Lower lobe of right lung (tissue), 2 donors: ENCODE results near the gene XRCC5. TPM values are rescaled to one million over a fixed set of nuclear protein-coding genes. Genes with fewer than 3 reads are reported as not detected.

ENCODE experiments used
- ATAC-seq, 2 donors: fragments of 200-7000 bp; cut with Tn5 transposase; one replicate each; pipeline ENCODE4 v1.9.1; 2020 to 2022; ENCODE audit warnings: mild to moderate bottlenecking in 2 of 2, moderate library complexity in 2 of 2
- DNase-seq: peaks from one replicate; pipeline ENCODE4 v3.0.0-alpha.2; 2020
- H3K27ac ChIP-seq: fragments of 200-600 bp; one replicate; pipeline ENCODE4 v1.8.0; 2022
- H3K27me3 ChIP-seq: fragments of 200-600 bp; one replicate; pipeline ENCODE4 v1.8.0; 2022; ENCODE audit warnings: low read depth
- H3K36me3 ChIP-seq: fragments of 200-600 bp; one replicate; pipeline ENCODE4 v1.8.0; 2022; ENCODE audit warnings: mild to moderate bottlenecking
- H3K4me1 ChIP-seq: fragments of 200-600 bp; one replicate; pipeline ENCODE4 v1.8.0; 2022
- H3K4me3 ChIP-seq: fragments of 200-600 bp; one replicate; pipeline ENCODE4 v1.8.0; 2022; ENCODE audit warnings: mild to moderate bottlenecking
- H3K9me3 ChIP-seq: fragments of 200-600 bp; one replicate; pipeline ENCODE4 v1.8.0; 2022
- intact Hi-C: fragments of 100-400 bp; cut with DNase I; formaldehyde crosslinking; loops from one replicate; pipeline ENCODE4 v1.11.0; 2022
- total RNA-seq: library from RNA; stranded (reverse); fragmentation: NEBNext Ultra II Directional; extraction: Animal tissue kit (Norgen Biotek cat#: 25700); gene quantifications from one replicate; pipeline ENCODE4 v1.2.1, GENCODE V29; 2021
- TF ChIP-seq, protein P1 (sequence below): fragments of 200-600 bp; IDR thresholded peaks from one replicate; pipeline ENCODE4 v1.8.0; 2022; ENCODE audit warnings: antibody characterized with exemption, mild to moderate bottlenecking
- donor health status: DM: no; HTN: yes; CAD: no; lungs with severe emphysema.

The XRCC5 gene
- total RNA-seq, 1 donor from 2014 or later: 155 TPM

DNA sequence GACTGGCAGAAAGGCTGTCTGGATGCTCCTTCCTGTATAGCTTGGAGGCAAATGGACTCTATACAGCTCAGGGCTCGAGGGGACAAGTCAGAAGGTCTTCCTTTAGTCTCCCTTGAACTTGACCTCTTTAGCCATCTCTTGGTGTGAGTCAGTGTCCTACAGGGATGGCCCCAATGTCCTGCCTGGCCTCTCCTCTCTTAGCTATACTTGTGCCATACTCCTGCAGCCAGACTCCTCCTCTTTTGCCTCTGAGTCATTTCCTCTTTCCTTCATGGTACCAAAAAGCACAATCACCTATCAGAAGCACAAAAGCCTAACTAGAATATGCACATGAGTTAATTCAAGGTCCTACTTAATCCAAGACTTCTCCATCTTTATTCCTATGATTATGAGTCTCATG is 112.7 kb downstream of the XRCC5 start:
- peaks cover 4% of the 10 kb centered on the region for H3K4me1 ChIP-seq
- no peak overlapping the region for H3K4me3 ChIP-seq
- ATAC-seq (no peak), DNase-seq (no peak)
- no peaks in the 10 kb centered on the region for H3K27me3 ChIP-seq
- no peaks in the 10 kb centered on the region for H3K36me3 ChIP-seq
- intact Hi-C loops: no loop called here
- TF ChIP-seq, protein P1, sequence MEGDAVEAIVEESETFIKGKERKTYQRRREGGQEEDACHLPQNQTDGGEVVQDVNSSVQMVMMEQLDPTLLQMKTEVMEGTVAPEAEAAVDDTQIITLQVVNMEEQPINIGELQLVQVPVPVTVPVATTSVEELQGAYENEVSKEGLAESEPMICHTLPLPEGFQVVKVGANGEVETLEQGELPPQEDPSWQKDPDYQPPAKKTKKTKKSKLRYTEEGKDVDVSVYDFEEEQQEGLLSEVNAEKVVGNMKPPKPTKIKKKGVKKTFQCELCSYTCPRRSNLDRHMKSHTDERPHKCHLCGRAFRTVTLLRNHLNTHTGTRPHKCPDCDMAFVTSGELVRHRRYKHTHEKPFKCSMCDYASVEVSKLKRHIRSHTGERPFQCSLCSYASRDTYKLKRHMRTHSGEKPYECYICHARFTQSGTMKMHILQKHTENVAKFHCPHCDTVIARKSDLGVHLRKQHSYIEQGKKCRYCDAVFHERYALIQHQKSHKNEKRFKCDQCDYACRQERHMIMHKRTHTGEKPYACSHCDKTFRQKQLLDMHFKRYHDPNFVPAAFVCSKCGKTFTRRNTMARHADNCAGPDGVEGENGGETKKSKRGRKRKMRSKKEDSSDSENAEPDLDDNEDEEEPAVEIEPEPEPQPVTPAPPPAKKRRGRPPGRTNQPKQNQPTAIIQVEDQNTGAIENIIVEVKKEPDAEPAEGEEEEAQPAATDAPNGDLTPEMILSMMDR: no peak
- H3K9me3 ChIP-seq: no peaks in the 10 kb centered on the region
- H3K27ac ChIP-seq: no peak overlapping the region

DNA sequence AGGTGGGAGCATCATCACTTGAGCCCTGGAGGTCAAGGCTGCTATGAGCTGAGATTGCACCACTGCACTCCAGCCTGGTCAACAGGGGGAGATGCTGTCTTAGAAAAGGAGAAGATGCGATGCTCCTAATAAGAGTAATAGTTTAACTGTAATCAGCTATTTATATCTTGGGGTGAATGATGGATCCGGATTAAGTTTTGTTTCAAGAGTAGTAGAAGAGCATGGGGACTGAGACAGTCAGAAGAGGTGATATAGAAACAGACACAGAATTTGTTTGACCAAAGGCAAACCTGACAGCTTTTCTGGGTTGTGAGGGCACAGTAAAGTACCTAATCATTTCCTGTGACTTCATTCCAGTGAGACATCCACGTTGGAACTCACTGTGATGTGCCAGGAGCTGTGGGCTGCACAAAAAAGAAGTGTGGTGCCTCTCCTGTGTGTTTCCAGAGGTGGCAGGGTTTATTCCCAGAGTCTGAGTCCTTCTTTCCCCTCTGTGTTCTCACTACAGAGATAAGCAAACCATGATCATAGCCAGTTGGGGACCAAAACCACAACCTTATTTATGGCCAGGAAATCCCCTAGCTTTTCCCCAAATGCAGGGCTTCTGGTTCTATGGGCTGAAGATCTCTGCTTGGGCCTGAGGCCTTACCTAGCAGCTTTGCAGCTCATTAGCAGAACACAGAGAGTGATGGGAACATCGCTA is 113.7 kb downstream of the XRCC5 start:
- no peaks in the 10 kb centered on the region for H3K36me3 ChIP-seq
- H3K4me1 ChIP-seq: no peaks in the 10 kb centered on the region
- intact Hi-C loops: no loop called here
- no peaks in the 10 kb centered on the region for H3K27me3 ChIP-seq
- no peaks in the 10 kb centered on the region for H3K9me3 ChIP-seq
- DNase-seq (no peak), ATAC-seq (no peak)
- TF ChIP-seq, protein P1: peak; percentile 27
- H3K4me3 ChIP-seq: no peak overlapping the region
- H3K27ac ChIP-seq: no peak overlapping the region

DNA sequence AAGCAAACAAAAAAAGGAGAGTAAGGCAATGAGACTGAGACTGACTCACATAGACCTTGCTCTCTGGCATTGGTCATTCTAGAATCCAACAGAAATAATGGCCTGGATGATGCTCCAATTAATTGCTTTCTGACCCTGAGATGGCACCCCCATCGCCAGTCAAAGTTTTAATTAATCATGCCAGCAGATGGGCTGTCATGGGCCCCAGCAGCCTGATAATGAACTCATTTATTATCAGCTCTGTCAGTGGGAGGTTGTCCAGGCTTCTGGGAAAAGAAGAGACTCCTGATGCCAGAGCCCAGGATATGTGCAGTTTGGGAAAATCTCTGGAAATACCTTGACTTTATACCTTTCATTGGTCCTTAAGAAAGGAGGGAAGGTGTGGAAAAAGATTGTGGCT is 115.2 kb downstream of the XRCC5 start:
- intact Hi-C loops: no loop called here
- Histone ChIP-seq H3K27ac (no peak overlapping the region), H3K36me3 (no peaks in the 10 kb centered on the region), H3K9me3 (no peaks in the 10 kb centered on the region), H3K27me3 (no peaks in the 10 kb centered on the region), H3K4me3 (no peak overlapping the region), H3K4me1 (no peaks in the 10 kb centered on the region)
- ATAC-seq: no peak
- no peak for DNase-seq
- TF ChIP-seq, protein P1: no peak

DNA sequence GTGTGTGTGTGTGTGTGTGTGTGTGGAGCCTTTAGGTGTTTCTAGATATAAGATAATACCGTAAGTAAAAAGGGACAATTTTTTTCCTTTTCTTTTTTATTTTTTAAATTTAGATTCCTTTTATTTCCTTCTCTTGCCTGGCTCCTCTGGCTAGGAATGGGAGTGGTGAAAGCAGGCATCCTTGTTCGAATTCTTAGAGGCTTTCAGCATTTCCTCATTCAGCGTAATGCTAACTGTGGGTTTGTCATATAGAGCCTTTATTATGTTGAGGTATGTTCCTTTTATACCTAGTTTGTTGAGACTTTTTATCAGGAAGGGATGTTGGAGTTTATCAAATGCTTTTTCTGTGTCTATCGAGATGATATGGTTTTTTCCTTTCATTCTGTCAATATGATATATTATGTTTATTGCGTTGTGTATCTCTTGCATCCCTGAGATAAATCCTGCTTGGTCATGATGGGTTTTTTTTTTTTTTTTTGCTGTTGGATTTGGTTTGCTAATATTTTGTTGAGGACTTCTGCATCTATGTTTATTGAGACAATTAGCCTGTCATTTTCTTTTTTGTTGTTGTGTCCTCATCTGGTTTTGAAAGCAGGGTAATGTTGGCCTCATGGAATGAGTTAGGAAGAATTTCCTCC is 120.2 kb downstream of the XRCC5 start:
- no peak overlapping the region for H3K27ac ChIP-seq
- H3K27me3 ChIP-seq: no peaks in the 10 kb centered on the region

DNA sequence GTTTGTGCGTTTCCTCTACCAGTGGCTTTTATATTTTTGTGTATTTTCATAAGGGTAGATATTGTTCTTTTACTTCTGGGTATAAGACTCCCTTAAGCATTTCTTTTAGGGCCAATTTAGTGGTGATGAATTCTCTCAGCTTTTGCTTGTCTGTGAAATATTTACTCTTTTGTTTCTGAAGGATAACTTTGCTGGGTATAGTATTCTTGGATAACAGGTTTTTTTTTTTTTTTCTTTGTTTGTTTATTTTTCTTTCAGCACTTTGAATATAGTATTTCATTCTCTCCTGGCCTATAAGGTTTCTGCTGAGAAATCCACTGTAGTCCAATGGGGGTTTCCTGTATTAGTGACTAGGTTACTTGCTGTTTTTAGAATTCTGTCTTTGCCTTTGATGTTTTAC is 122.7 kb downstream of the XRCC5 start:
- ATAC-seq: no peak
- no peaks in the 10 kb centered on the region for H3K4me1 ChIP-seq
- TF ChIP-seq, protein P1: no peak
- H3K27ac ChIP-seq: no peak overlapping the region
- DNase-seq: no peak
- no peaks in the 10 kb centered on the region for H3K36me3 ChIP-seq
- no peak overlapping the region for H3K4me3 ChIP-seq
- intact Hi-C loops: no loop called here
- H3K27me3 ChIP-seq: no peaks in the 10 kb centered on the region
- peaks cover 15% of the 10 kb centered on the region for H3K9me3 ChIP-seq

More for the DNA sequence above, 120.2 kb downstream of the XRCC5 start:
- Histone ChIP-seq H3K9me3 (peaks cover 15% of the 10 kb centered on the region), H3K36me3 (no peaks in the 10 kb centered on the region), H3K4me1 (no peaks in the 10 kb centered on the region), H3K4me3 (no peak overlapping the region)
- ATAC-seq: no peak
- TF ChIP-seq, protein P1: no peak
- DNase-seq: no peak
- intact Hi-C loops: no loop called here
